Adrenal gland (tissue), 5 donors: ENCODE measurements around the gene CFAP92.

Experiments
- CTCF ChIP-seq, 6 experiments: fragments of 450-650 bp in 4 of 6; fragments of 200-600 bp in 2 of 6; sonication (generic) in 1 of 6; IDR thresholded peaks; 1 replicate in 5 of 6; 2 replicates in 1 of 6; pipeline versions ENCODE4 v1.5.1 to v1.8.0; 2016 to 2021; ENCODE audit warnings: antibody characterized with exemption in 6 of 6, mild to moderate bottlenecking in 2 of 6, moderate library complexity in 1 of 6
- POLR2A ChIP-seq, 2 donors: fragments of 450-650 bp; IDR thresholded peaks; one replicate each; pipeline ENCODE4 v1.6.1; 2017; ENCODE audit warnings: antibody characterized with exemption in 2 of 2, mild to moderate bottlenecking in 2 of 2, moderate library complexity in 1 of 2
- donor health status: DM: no; HTN: no; CAD: no.

DNA sequence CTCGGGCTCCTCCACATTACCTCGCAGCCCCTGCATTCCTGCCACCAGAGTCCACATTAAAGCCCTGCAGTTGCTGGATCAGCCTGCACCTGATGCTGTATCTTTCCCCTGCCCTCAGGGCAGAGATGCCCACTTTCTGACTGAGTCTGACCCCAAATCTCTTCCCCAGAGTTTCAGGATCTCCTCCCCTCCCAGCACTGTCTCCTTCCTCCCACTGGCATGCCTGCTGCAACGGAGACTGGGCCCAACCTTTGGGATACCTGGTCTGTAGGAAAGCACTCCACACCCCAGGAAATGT, 46.1 kb upstream of the CFAP92 start:
- TF ChIP-seq CTCF (IDR thresholded peaks at IDR 0.05), result no peak
- no peak for TF ChIP-seq POLR2A (IDR thresholded peaks at IDR 0.05)
